GDM1 (cell line): ENCODE data around the gene PGK2.

ENCODE experiments used
- DNase-seq: peaks from one replicate; lab custom pipeline; 2025; lab: John Stamatoyannopoulos, UW

Gene PGK2

GRCh38 chr6:49736017-49736508 lies 51.0 kb downstream of the PGK2 start:
- DNase-seq = no peak
